HepG2 (cell line): ENCODE data around the gene KDM3B. TPM values are rescaled to one million over a fixed set of nuclear protein-coding genes. Genes with fewer than 3 reads are reported as not detected.

ENCODE experiments used
- ATAC-seq: fragments of 200-7000 bp; cut with Tn5 transposase; 3 replicates; pipeline ENCODE4 v1.9.1; 2020; ENCODE audit warnings: mild to moderate bottlenecking, moderate library complexity
- BruUV-seq: library from RNA; stranded (reverse); fragments of 400-500 nt; replicated peaks from 2 replicates; lab custom pipeline; 2021; lab: Mats Ljungman, UMichigan
- CTCF ChIA-PET: fragments of 300-600 bp; formaldehyde crosslinking; extraction: SDS; loops from one replicate; lab custom pipeline; 2021; ENCODE audit warnings: low total read pairs, inconsistent platforms, low intra/inter-chr PET ratio; lab: Yijun Ruan, JAX
- POLR2A ChIA-PET: fragments of 350-600 bp; sonication (Branson Sonifier 250); formaldehyde crosslinking; loops from one replicate; lab custom pipeline; 2020; ENCODE audit warnings: antibody characterized with exemption, inconsistent platforms; lab: Yijun Ruan, JAX
- DNase-seq: peaks from one replicate; pipeline ENCODE4 v3.0.0-alpha.2; 2015; ENCODE audit warnings: low spot score
- FAIRE-seq: peaks from 3 replicates; lab custom pipeline; 2011; peaks lifted over from hg19 to GRCh38; lab: Jason Lieb, UNC
- H2AFZ ChIP-seq: one replicate; pipeline ENCODE4 v1.6.1; 2011; ENCODE audit warnings: low read length, inconsistent platforms
- H3K27ac ChIP-seq: fragments of 300-600 bp; 3 replicates; pipeline ENCODE4 v1.8.0; 2011; ENCODE audit warnings: mixed run types, mild to moderate bottlenecking, mixed read lengths, low read length, inconsistent platforms; ENCODE audit not compliant: insufficient read depth; ENCODE audit errors: extremely low read length
- H3K27me3 ChIP-seq, 2 experiments: fragments of 200-600 bp in 1 of 2; 2 replicates in 1 of 2; 3 replicates in 1 of 2; pipeline versions ENCODE4 v1.6.0 to v1.8.0; 2011; ENCODE audit warnings: low read length in 2 of 2, mild to moderate bottlenecking in 2 of 2, moderate library complexity in 2 of 2, inconsistent platforms in 1 of 2; ENCODE audit not compliant: insufficient read depth in 2 of 2, control insufficient read depth in 1 of 2
- H3K36me3 ChIP-seq, 2 experiments: fragments of 200-600 bp in 1 of 2; replicated peaks in 1 of 2; 2 replicates in 1 of 2; 3 replicates in 1 of 2; pipeline versions ENCODE4 v1.5.1 to v1.8.0; 2011; ENCODE audit warnings: low read length in 2 of 2, inconsistent platforms in 1 of 2; ENCODE audit not compliant: insufficient read depth in 2 of 2, control insufficient read depth in 1 of 2
- H3K4me1 ChIP-seq: 2 replicates; pipeline ENCODE4 v1.5.1; 2012; ENCODE audit warnings: low read length, inconsistent platforms; ENCODE audit not compliant: insufficient read depth
- H3K4me2 ChIP-seq: 2 replicates; pipeline ENCODE4 v1.6.0; 2011; ENCODE audit warnings: low read depth, low read length, inconsistent platforms
- H3K4me3 ChIP-seq, 3 experiments: fragments of 200-600 bp in 1 of 3; sonication (generic), shearing (Covaris generic) in 1 of 3; replicated peaks in 1 of 3; 2 replicates each; pipeline ENCODE4 v1.5.1; 2011 to 2016; ENCODE audit warnings: low read length in 3 of 3, inconsistent platforms in 2 of 3, low read depth in 2 of 3, mild to moderate bottlenecking in 2 of 3, control low read depth in 1 of 3, mixed read lengths in 1 of 3; ENCODE audit not compliant: insufficient read depth in 1 of 3
- H3K79me2 ChIP-seq: one replicate; pipeline ENCODE4 v1.6.1; 2011; ENCODE audit warnings: low read length, inconsistent platforms; ENCODE audit not compliant: insufficient read depth
- H3K9ac ChIP-seq: 2 replicates; pipeline ENCODE4 v1.6.0; 2011; ENCODE audit warnings: mild to moderate bottlenecking, low read depth, low read length, inconsistent platforms; ENCODE audit not compliant: insufficient read depth
- H3K9me3 ChIP-seq: 2 replicates; pipeline ENCODE4 v1.5.1; 2012; ENCODE audit warnings: mild to moderate bottlenecking, low read length
- H4K20me1 ChIP-seq: 2 replicates; pipeline ENCODE4 v1.6.0; 2011; ENCODE audit warnings: inconsistent platforms, mild to moderate bottlenecking, low read length, moderate library complexity; ENCODE audit not compliant: insufficient read depth
- EEA1 ChIP-seq: sonication (generic); formaldehyde crosslinking; IDR thresholded peaks from 2 replicates; pipeline ENCODE4 v1.5.1; 2020; ENCODE audit warnings: mild to moderate bottlenecking, missing genetic modification reagents, borderline replicate concordance
- JUN ChIP-seq: sonication (generic); formaldehyde crosslinking; IDR thresholded peaks from 2 replicates; pipeline ENCODE4 v1.4.0; 2020; ENCODE audit warnings: mild to moderate bottlenecking, missing genetic modification reagents
- NR2F6 ChIP-seq, 2 experiments: IDR thresholded peaks; 2 replicates each; pipeline ENCODE4 v1.6.1; 2016; ENCODE audit warnings: antibody characterized with exemption in 1 of 2, mild to moderate bottlenecking in 1 of 2
- POLR2AphosphoS5 ChIP-seq: IDR thresholded peaks from 2 replicates; pipeline ENCODE4 v1.6.1; 2012; ENCODE audit warnings: low read depth, low read length
- RFXAP ChIP-seq: sonication (generic); formaldehyde crosslinking; IDR thresholded peaks from 2 replicates; pipeline ENCODE4 v1.4.0; 2020; ENCODE audit warnings: missing genetic modification reagents, borderline replicate concordance
- ZNF263 ChIP-seq: sonication (generic); formaldehyde crosslinking; IDR thresholded peaks from 2 replicates; pipeline ENCODE4 v1.4.0; 2020; ENCODE audit warnings: missing genetic modification reagents
- WGBS: methylation state at CpG from one replicate; pipeline ENCODE4 v1.1.6; 2017; ENCODE audit warnings: low lambda C conversion rate; 5-methylcytosine and 5-hydroxymethylcytosine counted together
- in situ Hi-C: cut with HindIII; loops from 2 replicates; pipeline ENCODE4 v1.10.0; 2017; ENCODE audit warnings: low pct_unique_long_range_greater_than_20kb; ENCODE audit not compliant: extremely low pct_ligation_motif_present
- intact Hi-C: fragments of 100-400 bp; cut with micrococcal nuclease; formaldehyde crosslinking; loops from one replicate; pipeline ENCODE4 v1.10.0; 2022; ENCODE audit not compliant: unreplicated experiment
- polyA plus RNA-seq, 8 experiments: library from polyadenylated mRNA; depleted of rRNA in 3 of 8; stranded (reverse) in 7 of 8; unstranded in 1 of 8; fragments of >200 nt; fragmentation: Illumina TruSeq in 4 of 8; extraction: Trizol in 4 of 8; gene quantifications; 2 replicates each; pipeline versions ENCODE4 v1.2.1 to v1.2.3, GENCODE V29; 2011 to 2016; ENCODE audit warnings: low read depth in 4 of 8, missing spikeins in 1 of 8, mixed read lengths in 1 of 8; ENCODE audit not compliant: insufficient read depth in 1 of 8
- total RNA-seq, 5 experiments: library from RNA; depleted of rRNA; stranded (reverse); fragments of >200 nt; fragmentation: Illumina TruSeq; extraction: Trizol; gene quantifications; 2 replicates each; pipeline ENCODE4 v1.2.3, GENCODE V29; 2016; ENCODE audit warnings: low read depth in 1 of 5
- TF ChIP-seq, protein P1 (sequence below), 2 experiments: sonication (generic) in 1 of 2; formaldehyde crosslinking in 1 of 2; IDR thresholded peaks; 2 replicates each; pipeline versions ENCODE4 v1.4.0 to v1.6.1; 2018 to 2020; ENCODE audit warnings: missing genetic modification reagents in 2 of 2, borderline replicate concordance in 1 of 2, low read depth in 1 of 2, mild to moderate bottlenecking in 1 of 2, missing biosample characterization in 1 of 2
- TF ChIP-seq, protein P2 (sequence below): IDR thresholded peaks from 2 replicates; pipeline ENCODE4 v1.6.1; 2018; ENCODE audit warnings: missing genetic modification reagents, mild to moderate bottlenecking, missing compliant biosample characterization
- TF ChIP-seq, protein P3 (sequence below): sonication (generic); formaldehyde crosslinking; IDR thresholded peaks from 2 replicates; pipeline ENCODE4 v1.4.0; 2020; ENCODE audit warnings: missing genetic modification reagents, borderline replicate concordance

KDM3B gene
- total and polyA plus RNA-seq, 2 of the 13 experiments (the other 11 are each of a cell fraction or from before 2014, with no cell fraction given): 19.7 to 34.3 TPM

DNA sequence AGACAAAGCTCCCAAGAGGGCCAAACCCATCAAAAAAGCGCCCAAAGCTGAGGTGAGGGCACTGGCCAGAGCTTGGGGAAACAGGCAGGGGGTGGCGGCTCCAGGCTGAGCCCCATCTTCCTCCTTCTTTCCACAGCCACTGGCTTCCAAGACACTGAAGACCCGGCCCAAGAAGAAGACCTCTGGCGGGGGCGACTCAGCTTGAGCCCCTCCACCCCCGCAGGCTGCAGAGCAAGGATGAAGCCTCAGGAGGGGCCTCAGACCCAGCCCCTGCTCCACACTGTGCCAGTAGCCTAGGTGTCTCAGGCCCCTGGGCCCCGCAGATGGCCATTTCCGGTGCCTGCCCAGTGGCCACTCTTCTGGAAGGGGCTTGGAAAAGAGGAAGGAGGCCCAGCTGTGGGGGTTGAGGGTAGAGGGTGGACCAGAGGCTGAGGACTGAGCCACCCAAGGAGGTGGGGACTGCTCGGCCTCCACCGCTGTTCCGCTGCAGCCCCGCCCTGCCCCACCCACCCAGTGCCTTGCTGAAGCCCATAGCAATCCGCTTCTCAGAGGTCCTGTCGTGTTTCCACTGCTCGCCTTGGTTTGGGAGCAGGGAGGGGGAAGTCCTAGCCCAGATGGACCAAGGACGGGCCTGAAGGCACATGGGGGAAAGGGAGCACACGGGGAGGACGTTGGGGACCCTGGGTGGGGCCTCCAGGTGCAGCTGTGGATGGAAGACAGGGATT is 93.2 kb downstream of the KDM3B start:
- Histone ChIP-seq H3K9ac (no peak overlapping the region), H3K4me2 (peak overlapping the region; percentile 65), H3K9me3 (no peaks in the 10 kb centered on the region), H3K79me2 (no peaks in the 10 kb centered on the region), H3K27me3 (peaks cover 0 to 11% of the 10 kb centered on the region in 2 experiments; a peak in 3 of 5 replicates), H2AFZ (no peak overlapping the region), H3K4me3 (peak overlapping the region in 1 of 3 experiments; percentile 51; a peak in 2 of 6 replicates), H3K4me1 (peaks cover 58% of the 10 kb centered on the region), H4K20me1 (no peaks in the 10 kb centered on the region), H3K27ac (no peak overlapping the region)
- 8% methylated on average over 8 of the region's 18 CpGs for WGBS
- in situ Hi-C loops: loop anchor here (10.0 kb wide), 1 partner anchor 59 kb away; no protein-coding TSS in a partner anchor
- no TSS peak for BruUV-seq
- CTCF ChIA-PET: no interaction called here
- ATAC-seq (peak; percentile 14), DNase-seq (no peak), FAIRE-seq (no peak)
- POLR2A ChIA-PET: interaction anchor here (0.7 to 2.4 kb wide), 4 partner anchors 18 to 97 kb away, joined by 3 to 9 read pairs (median 4); partner anchors contain the start of genes EGR1 and ETF1
- TF ChIP-seq ZNF263 (CRISPR knock-in tag): peak; percentile 77
- TF ChIP-seq, protein P1, sequence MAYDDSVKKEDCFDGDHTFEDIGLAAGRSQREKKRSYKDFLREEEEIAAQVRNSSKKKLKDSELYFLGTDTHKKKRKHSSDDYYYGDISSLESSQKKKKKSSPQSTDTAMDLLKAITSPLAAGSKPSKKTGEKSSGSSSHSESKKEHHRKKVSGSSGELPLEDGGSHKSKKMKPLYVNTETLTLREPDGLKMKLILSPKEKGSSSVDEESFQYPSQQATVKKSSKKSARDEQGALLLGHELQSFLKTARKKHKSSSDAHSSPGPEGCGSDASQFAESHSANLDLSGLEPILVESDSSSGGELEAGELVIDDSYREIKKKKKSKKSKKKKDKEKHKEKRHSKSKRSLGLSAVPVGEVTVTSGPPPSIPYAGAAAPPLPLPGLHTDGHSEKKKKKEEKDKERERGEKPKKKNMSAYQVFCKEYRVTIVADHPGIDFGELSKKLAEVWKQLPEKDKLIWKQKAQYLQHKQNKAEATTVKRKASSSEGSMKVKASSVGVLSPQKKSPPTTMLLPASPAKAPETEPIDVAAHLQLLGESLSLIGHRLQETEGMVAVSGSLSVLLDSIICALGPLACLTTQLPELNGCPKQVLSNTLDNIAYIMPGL (CRISPR knock-in tag; IDR thresholded peaks at IDR 0.05; ENCODE audit: borderline replicate concordance in 1 of 2, low read depth in 1 of 2): no peak
- TF ChIP-seq, all 625 proteins: peak for 1
- intact Hi-C loops: no loop called here
- no peaks in the 10 kb centered on the region for H3K36me3 ChIP-seq

DNA sequence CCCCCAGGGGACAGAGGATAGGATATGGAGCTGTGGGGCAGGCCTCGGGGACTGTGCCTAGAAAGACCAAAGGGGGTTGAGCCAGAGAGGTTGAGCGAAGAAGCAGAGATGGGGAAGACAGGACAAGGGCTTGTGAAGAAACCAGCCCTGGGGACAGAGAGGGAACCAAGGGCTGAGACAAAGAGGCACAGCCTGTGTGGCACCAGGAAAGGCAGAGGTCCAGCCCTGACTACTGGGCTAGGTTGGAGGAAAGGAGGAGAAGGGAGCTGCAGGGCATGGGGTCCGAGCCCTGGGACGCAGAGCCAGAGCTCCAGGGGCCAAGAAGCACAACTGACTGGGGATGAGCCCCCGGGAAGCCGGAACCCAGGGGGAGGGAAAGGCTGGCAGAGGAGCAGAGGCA is 95.6 kb downstream of the KDM3B start:
- no peak overlapping the region for H3K4me2 ChIP-seq
- no peaks in the 10 kb centered on the region for H4K20me1 ChIP-seq
- 43% methylated on average over 6 of the region's 6 CpGs for WGBS
- DNase-seq (no peak), FAIRE-seq (no peak), ATAC-seq (no peak)
- H3K4me3 ChIP-seq: no peak overlapping the region
- H2AFZ ChIP-seq: no peak overlapping the region
- no peak overlapping the region for H3K27ac ChIP-seq
- no peaks in the 10 kb centered on the region for H3K9me3 ChIP-seq
- no peaks in the 10 kb centered on the region for H3K36me3 ChIP-seq
- peaks cover 0 to 17% of the 10 kb centered on the region in 2 experiments; a peak in 3 of 5 replicates for H3K27me3 ChIP-seq
- in situ Hi-C loops (loop anchor here (10.0 kb wide), 1 partner anchor 57 kb away; no protein-coding TSS in a partner anchor), intact Hi-C loops (no loop called here)
- no peak overlapping the region for H3K9ac ChIP-seq
- ChIA-PET CTCF (no interaction called here), POLR2A (interaction anchor here (0.8 kb wide), 1 partner anchor 95 kb away, joined by 3 read pairs; the partner anchor contains the start of gene ETF1)
- no TSS peak for BruUV-seq
- H3K4me1 ChIP-seq: peaks cover 51% of the 10 kb centered on the region
- no peaks in the 10 kb centered on the region for H3K79me2 ChIP-seq
- TF ChIP-seq EEA1: no peak
- TF ChIP-seq, protein P2, sequence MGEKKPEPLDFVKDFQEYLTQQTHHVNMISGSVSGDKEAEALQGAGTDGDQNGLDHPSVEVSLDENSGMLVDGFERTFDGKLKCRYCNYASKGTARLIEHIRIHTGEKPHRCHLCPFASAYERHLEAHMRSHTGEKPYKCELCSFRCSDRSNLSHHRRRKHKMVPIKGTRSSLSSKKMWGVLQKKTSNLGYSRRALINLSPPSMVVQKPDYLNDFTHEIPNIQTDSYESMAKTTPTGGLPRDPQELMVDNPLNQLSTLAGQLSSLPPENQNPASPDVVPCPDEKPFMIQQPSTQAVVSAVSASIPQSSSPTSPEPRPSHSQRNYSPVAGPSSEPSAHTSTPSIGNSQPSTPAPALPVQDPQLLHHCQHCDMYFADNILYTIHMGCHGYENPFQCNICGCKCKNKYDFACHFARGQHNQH (CRISPR knock-in tag): no peak
- no peak for TF ChIP-seq POLR2AphosphoS5
- TF ChIP-seq, protein P3, sequence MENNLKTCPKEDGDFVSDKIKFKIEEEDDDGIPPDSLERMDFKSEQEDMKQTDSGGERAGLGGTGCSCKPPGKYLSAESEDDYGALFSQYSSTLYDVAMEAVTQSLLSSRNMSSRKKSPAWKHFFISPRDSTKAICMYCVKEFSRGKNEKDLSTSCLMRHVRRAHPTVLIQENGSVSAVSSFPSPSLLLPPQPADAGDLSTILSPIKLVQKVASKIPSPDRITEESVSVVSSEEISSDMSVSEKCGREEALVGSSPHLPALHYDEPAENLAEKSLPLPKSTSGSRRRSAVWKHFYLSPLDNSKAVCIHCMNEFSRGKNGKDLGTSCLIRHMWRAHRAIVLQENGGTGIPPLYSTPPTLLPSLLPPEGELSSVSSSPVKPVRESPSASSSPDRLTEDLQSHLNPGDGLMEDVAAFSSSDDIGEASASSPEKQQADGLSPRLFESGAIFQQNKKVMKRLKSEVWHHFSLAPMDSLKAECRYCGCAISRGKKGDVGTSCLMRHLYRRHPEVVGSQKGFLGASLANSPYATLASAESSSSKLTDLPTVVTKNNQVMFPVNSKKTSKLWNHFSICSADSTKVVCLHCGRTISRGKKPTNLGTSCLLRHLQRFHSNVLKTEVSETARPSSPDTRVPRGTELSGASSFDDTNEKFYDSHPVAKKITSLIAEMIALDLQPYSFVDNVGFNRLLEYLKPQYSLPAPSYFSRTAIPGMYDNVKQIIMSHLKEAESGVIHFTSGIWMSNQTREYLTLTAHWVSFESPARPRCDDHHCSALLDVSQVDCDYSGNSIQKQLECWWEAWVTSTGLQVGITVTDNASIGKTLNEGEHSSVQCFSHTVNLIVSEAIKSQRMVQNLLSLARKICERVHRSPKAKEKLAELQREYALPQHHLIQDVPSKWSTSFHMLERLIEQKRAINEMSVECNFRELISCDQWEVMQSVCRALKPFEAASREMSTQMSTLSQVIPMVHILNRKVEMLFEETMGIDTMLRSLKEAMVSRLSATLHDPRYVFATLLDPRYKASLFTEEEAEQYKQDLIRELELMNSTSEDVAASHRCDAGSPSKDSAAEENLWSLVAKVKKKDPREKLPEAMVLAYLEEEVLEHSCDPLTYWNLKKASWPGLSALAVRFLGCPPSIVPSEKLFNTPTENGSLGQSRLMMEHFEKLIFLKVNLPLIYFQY (CRISPR knock-in tag): no peak
- TF ChIP-seq NR2F6 (IDR thresholded peaks at IDR 0.05): no peak
- TF ChIP-seq NR2F6 (CRISPR knock-in tag; IDR thresholded peaks at IDR 0.05): no peak
- TF ChIP-seq RFXAP (CRISPR knock-in tag): no peak
- TF ChIP-seq JUN (CRISPR knock-in tag): no peak
